Common myeloid progenitor, CD34-positive (primary cell): Measurements from ENCODE around the gene BAG1.

Experiments
- CTCF ChIA-PET: fragments of 350-600 bp; sonication (Branson Sonifier 250); formaldehyde crosslinking; loops from one replicate; lab custom pipeline; 2021; ENCODE audit warnings: antibody characterized with exemption; lab: Charles Lee
- POLR2A ChIA-PET: fragments of 350-600 bp; sonication (Branson Sonifier 250); formaldehyde crosslinking; loops from one replicate; lab custom pipeline; 2021; ENCODE audit warnings: antibody characterized with exemption; lab: Charles Lee
- DNase-seq, 3 donors: peaks; one replicate each; pipeline versions ENCODE4 v3.0.0 to v3.0.0-alpha.2; 2013
- H3K27ac ChIP-seq, 2 experiments: 1 replicate in 1 of 2; 2 replicates in 1 of 2; pipeline ENCODE4 v1.7.0; 2013; ENCODE audit warnings: inconsistent platforms in 2 of 2, low read length in 2 of 2, mild to moderate bottlenecking in 2 of 2, low read depth in 1 of 2, moderate library complexity in 1 of 2; ENCODE audit not compliant: severe bottlenecking in 2 of 2, insufficient read depth in 1 of 2, poor library complexity in 1 of 2
- H3K27me3 ChIP-seq, 5 experiments: replicated peaks in 2 of 5; 1 replicate in 3 of 5; 2 replicates in 2 of 5; pipeline versions ENCODE4 v1.6.1 to v1.7.0; 2013; ENCODE audit warnings: low read length in 4 of 5, mild to moderate bottlenecking in 2 of 5, moderate library complexity in 2 of 5, inconsistent platforms in 1 of 5; ENCODE audit not compliant: insufficient read depth in 5 of 5, control insufficient read depth in 4 of 5
- H3K36me3 ChIP-seq, 4 experiments: 1 replicate in 2 of 4; 2 replicates in 2 of 4; pipeline versions ENCODE4 v1.6.1 to v1.7.0; 2013; ENCODE audit warnings: low read length in 3 of 4, control low read depth in 1 of 4, mild to moderate bottlenecking in 1 of 4; ENCODE audit not compliant: control insufficient read depth in 4 of 4, insufficient read depth in 4 of 4
- H3K4me1 ChIP-seq, 4 experiments: 1 replicate in 3 of 4; 2 replicates in 1 of 4; pipeline versions ENCODE4 v1.6.1 to v1.7.1; 2013; ENCODE audit warnings: low read length in 3 of 4, mild to moderate bottlenecking in 3 of 4, control low read depth in 1 of 4, inconsistent platforms in 1 of 4, moderate library complexity in 1 of 4; ENCODE audit not compliant: control insufficient read depth in 4 of 4, insufficient read depth in 4 of 4; ENCODE audit errors: control extremely low read depth in 1 of 4
- H3K4me3 ChIP-seq, 7 experiments: 1 replicate in 4 of 7; 2 replicates in 3 of 7; pipeline versions ENCODE4 v1.5.1 to v1.7.0; 2013; ENCODE audit warnings: mild to moderate bottlenecking in 7 of 7, low read length in 6 of 7, moderate library complexity in 6 of 7, inconsistent platforms in 2 of 7, low read depth in 2 of 7, control low read depth in 1 of 7; ENCODE audit not compliant: insufficient read depth in 4 of 7, control insufficient read depth in 1 of 7; ENCODE audit errors: extremely low read depth in 1 of 7
- H3K9me3 ChIP-seq, 5 experiments: 1 replicate in 4 of 5; 2 replicates in 1 of 5; pipeline versions ENCODE4 v1.6.1 to v1.7.1; 2013; ENCODE audit warnings: low read length in 4 of 5, mild to moderate bottlenecking in 2 of 5, inconsistent platforms in 1 of 5, low read depth in 1 of 5, moderate library complexity in 1 of 5; ENCODE audit not compliant: control insufficient read depth in 4 of 5, insufficient read depth in 2 of 5; ENCODE audit errors: control extremely low read depth in 1 of 5
- WGBS: methylation state at CpG from one replicate; pipeline ENCODE4 v1.1.5; 2013; ENCODE audit not compliant: insufficient coverage; 5-methylcytosine and 5-hydroxymethylcytosine counted together

BAG1 gene

DNA sequence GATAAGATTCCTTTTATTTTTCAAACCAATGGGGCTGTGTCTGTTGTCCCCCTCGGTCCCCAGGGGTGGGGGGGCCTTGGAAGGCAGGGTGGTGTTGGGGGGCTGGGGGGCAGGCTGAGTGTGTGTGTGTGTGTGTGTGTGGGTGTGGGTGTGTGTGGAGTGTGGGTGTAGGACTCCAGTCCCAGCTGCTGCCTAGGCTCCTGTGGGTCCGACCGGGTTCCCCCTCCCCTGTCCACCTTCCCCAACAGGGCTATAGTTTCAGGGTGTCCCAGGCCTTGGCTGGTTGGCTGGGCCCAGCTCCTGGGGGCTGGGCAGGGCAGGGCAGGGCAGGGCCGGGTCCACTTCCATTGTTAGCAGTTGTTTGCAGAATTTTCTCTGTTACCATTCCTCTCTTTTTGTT, 23.7 kb upstream of the BAG1 start:
- Histone ChIP-seq H3K9me3 (no peaks in the 10 kb centered on the region), H3K27me3 (no peaks in the 10 kb centered on the region), H3K27ac (peak overlapping the region; percentile 97 to 99), H3K4me3 (no peak overlapping the region), H3K36me3 (peaks cover 3 to 19% (median 12%) of the 10 kb centered on the region in 4 experiments), H3K4me1 (peaks cover 6 to 59% (median 44%) of the 10 kb centered on the region in 4 experiments)
- POLR2A ChIA-PET, result no interaction called here
- CTCF ChIA-PET, result interaction anchor here (0.9 to 5.2 kb wide), 9 partner anchors 9 to 178 kb away, joined by 3 to 39 read pairs (median 14); no protein-coding TSS in a partner anchor
- WGBS, result no CpG with 5 or more reads among the region's 4 CpGs
- no peak for DNase-seq

DNA sequence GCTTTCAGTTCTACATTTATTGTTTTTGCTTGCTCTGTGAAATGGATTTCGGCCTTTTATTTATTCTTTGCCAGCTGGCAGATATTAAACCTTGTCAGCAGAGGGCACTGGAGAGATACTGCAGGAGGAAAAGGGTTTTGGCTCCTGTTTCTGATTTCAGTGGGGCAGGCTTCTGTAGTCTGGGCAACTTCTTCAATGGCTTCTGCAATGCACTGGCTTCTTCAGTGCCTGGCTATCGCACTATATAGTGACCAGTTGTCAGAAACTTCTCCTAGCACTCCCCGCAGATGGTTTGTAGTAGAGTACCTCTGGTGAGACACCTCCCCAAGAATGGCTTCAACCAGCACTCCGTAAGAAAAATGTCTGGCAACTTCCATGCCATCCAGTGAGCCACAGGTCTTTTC, 22.6 kb upstream of the BAG1 start:
- CTCF ChIA-PET, result interaction anchor here (0.6 to 5.2 kb wide), 16 partner anchors 11 to 179 kb away, joined by 3 to 39 read pairs (median 4); no protein-coding TSS in a partner anchor

DNA sequence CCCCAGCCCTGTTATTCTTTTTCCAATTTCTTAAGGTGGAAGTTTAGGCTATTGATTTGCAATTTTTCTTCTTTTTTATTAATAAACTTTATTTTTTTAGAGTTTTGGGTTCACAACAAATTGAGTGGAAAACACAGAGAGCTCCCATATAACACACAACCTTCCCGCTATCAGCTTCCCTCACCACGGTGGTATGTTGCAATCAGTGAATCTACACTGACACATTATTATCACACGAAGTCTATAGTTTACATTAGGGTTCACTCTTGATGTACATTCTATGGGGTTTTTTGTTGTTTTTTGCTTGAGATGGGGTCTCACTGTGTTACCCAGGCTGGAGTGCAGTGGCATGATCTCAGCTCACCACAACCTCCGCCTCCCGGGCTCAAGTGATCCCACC, 21.0 kb upstream of the BAG1 start:
- 25% methylated on average over 2 of the region's 5 CpGs for WGBS
- Histone ChIP-seq H3K9me3 (no peaks in the 10 kb centered on the region), H3K27me3 (no peaks in the 10 kb centered on the region), H3K27ac (peak overlapping the region in 1 of 2 experiments; percentile 34), H3K4me3 (no peak overlapping the region), H3K4me1 (peaks cover 0 to 40% (median 30%) of the 10 kb centered on the region in 4 experiments), H3K36me3 (peaks cover 5 to 31% (median 15%) of the 10 kb centered on the region in 4 experiments)
- CTCF ChIA-PET, result interaction anchor here (0.8 to 5.2 kb wide), 6 partner anchors 12 to 212 kb away, joined by 3 to 39 read pairs (median 6); no protein-coding TSS in a partner anchor
- DNase-seq, result no peak
- POLR2A ChIA-PET, result no interaction called here

More for the DNA sequence above, 22.6 kb upstream of the BAG1 start:
- WGBS, result 68% methylated on average over 4 of the region's 4 CpGs
- DNase-seq, result peak; percentile 73 to 90 (median 87)
- Histone ChIP-seq H3K4me3 (no peak overlapping the region), H3K9me3 (no peaks in the 10 kb centered on the region), H3K36me3 (peaks cover 3 to 19% (median 11%) of the 10 kb centered on the region in 4 experiments), H3K27me3 (no peaks in the 10 kb centered on the region), H3K27ac (no peak overlapping the region), H3K4me1 (peaks cover 6 to 55% (median 40%) of the 10 kb centered on the region in 4 experiments)
- POLR2A ChIA-PET, result interaction anchor here (0.7 to 1.4 kb wide), 3 partner anchors 11 to 34 kb away, joined by 3 to 5 read pairs (median 4); no protein-coding TSS in a partner anchor

DNA sequence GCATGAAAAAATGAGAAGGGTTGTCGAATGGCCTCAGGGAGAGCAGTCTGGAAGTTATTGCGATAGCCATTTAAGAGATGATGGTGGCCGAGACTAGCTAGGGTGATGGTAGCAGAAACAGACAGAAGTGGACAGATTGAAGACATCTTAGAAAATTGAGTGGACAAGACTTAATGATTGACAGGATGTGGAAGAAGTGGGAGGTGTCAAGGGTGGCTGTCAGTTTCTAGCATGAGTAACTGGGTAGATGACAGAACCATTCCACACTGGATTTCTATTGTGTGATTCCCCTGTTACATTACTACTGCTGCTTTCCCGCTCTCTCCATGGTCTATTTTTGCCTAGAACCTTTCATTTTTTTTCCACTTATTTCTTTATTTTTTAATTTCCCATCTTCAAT, 13.0 kb upstream of the BAG1 start:
- WGBS, result 98% methylated on average over 4 of the region's 4 CpGs
- POLR2A ChIA-PET, result no interaction called here
- Histone ChIP-seq H3K4me1 (no peaks in the 10 kb centered on the region), H3K9me3 (no peaks in the 10 kb centered on the region), H3K27ac (no peak overlapping the region), H3K4me3 (no peak overlapping the region), H3K27me3 (no peaks in the 10 kb centered on the region), H3K36me3 (peaks cover 33 to 87% (median 56%) of the 10 kb centered on the region in 4 experiments)
- CTCF ChIA-PET, result no interaction called here
- no peak for DNase-seq

DNA sequence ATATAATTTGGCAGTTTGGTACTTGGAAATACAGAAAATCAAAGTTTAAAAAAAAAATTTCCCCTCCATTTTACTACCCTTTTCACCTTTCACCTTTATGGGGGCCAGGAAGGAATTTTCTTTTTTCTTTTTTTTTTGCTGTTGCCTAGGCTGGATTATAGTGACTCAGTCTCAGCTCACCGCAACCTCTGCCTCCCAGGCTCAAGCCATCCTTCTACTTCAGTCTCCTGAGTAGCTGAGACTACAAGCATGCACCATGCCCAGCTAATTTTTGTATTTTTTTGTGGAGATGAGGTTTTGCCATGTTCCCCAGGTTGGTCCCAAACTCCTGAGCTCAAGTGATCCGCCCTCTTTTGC, 9.4 kb upstream of the BAG1 start:
- no peaks in the 10 kb centered on the region for H3K27me3 ChIP-seq

DNA sequence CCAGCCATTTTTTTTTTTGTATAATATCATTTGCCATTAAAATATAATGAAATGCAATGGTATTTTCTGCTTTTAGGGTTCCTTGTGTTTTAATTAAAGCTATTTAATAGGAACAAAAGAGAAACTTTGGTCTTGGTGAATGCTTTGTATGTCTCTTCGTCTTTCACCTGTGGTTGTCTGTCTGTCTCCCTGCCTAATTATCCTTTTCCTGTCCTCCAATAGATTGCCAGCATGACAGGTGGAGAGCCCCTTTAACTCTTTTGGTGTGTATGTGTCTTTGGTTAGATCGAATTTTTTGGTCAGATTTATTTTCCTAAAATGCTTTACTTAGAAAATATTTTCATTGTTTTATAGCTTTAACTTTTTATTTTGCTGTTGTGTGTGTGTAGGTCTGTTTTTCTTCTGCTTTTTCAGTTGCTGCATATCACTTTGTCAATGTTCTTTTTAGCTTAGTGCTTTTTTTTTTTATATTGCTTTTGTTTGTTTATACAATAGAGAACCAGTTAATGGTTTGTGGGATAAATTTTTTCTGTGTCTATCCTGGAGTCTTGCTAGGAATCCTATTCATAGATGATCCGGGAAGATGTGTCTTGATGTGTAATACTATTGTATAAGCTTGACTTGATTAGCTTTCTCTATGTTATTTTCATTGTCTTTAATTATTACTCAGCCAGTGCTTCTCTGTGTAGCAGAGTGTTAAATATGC, 8.9 kb upstream of the BAG1 start:
- ChIA-PET CTCF (interaction anchor here (0.7 to 2.2 kb wide), 8 partner anchors 10 to 1230 kb away, joined by 3 to 9 read pairs (median 4); partner anchors contain the start of gene SPINK4), POLR2A (no interaction called here)
- Histone ChIP-seq H3K27ac (no peak overlapping the region), H3K9me3 (no peaks in the 10 kb centered on the region), H3K4me1 (no peaks in the 10 kb centered on the region), H3K27me3 (no peaks in the 10 kb centered on the region), H3K4me3 (no peak overlapping the region), H3K36me3 (peaks cover 34 to 81% (median 53%) of the 10 kb centered on the region in 4 experiments)
- no peak for DNase-seq
- WGBS, result no CpG with 5 or more reads among the region's 3 CpGs

More for the DNA sequence above, 9.4 kb upstream of the BAG1 start:
- Histone ChIP-seq H3K36me3 (peaks cover 36 to 83% (median 55%) of the 10 kb centered on the region in 4 experiments), H3K4me3 (no peak overlapping the region), H3K27ac (no peak overlapping the region), H3K9me3 (no peaks in the 10 kb centered on the region), H3K4me1 (no peaks in the 10 kb centered on the region)
- WGBS, result no CpG with 5 or more reads among the region's 2 CpGs
- CTCF ChIA-PET, result interaction anchor here (0.9 to 2.2 kb wide), 7 partner anchors 9 to 194 kb away, joined by 3 to 9 read pairs (median 4); partner anchors contain the start of gene SPINK4
- POLR2A ChIA-PET, result interaction anchor here (0.6 kb wide), 1 partner anchor 65 kb away, joined by 3 read pairs; no protein-coding TSS in a partner anchor
- DNase-seq, result no peak

DNA sequence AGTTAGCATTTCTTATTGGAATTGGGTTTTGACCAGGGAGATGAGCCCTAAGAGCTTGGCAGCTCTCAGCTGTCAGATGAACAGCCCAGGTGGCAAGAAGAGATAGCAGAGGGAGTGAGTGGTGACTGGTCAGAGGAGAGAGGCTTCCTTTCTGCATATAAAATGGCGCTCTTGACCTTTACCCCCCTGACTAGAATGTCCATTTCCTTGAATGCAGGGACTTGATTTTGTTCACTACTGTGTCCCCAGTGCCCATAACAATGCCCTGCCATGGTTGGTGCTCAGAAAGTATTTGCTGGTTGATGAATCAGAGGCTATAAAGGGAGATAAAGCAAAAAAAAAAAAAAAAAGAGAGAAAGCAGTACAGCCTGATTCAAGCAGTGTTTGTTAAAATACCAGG, 7.6 kb upstream of the BAG1 start:
- Histone ChIP-seq H3K27ac (no peak overlapping the region), H3K4me3 (no peak overlapping the region), H3K36me3 (peaks cover 29 to 80% (median 48%) of the 10 kb centered on the region in 4 experiments), H3K9me3 (no peaks in the 10 kb centered on the region), H3K27me3 (no peaks in the 10 kb centered on the region), H3K4me1 (no peaks in the 10 kb centered on the region)
- WGBS, result 100% methylated on average over 1 of the region's 1 CpG
- POLR2A ChIA-PET, result no interaction called here
- CTCF ChIA-PET, result no interaction called here
- no peak for DNase-seq
